ENCODE data around the gene SCD5.

SCD5 gene

DNA sequence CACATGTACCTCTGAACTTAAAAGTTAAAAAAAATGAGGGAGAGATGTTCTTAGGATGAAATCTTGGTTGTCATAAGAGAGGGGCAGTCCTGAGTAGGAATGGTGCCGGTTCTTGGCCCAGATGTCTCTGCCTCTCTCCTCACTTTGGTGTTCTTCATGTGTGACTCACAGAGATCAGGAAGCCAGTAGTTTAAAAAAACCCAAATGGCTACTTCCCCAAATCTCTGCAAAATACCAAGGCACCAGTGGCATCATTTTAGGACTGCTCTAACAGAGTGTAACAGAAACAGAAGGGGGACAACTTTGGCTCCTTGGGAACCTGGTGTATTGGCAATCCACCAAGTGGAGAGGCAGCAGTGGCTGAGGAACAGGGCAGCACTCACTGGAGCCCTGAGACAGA lies 116.8 kb downstream of the SCD5 start:
- H3K27ac ChIP-seq = no peak overlapping the region
- TF ChIP-seq, protein P1, sequence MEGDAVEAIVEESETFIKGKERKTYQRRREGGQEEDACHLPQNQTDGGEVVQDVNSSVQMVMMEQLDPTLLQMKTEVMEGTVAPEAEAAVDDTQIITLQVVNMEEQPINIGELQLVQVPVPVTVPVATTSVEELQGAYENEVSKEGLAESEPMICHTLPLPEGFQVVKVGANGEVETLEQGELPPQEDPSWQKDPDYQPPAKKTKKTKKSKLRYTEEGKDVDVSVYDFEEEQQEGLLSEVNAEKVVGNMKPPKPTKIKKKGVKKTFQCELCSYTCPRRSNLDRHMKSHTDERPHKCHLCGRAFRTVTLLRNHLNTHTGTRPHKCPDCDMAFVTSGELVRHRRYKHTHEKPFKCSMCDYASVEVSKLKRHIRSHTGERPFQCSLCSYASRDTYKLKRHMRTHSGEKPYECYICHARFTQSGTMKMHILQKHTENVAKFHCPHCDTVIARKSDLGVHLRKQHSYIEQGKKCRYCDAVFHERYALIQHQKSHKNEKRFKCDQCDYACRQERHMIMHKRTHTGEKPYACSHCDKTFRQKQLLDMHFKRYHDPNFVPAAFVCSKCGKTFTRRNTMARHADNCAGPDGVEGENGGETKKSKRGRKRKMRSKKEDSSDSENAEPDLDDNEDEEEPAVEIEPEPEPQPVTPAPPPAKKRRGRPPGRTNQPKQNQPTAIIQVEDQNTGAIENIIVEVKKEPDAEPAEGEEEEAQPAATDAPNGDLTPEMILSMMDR (conservative IDR thresholded peaks at IDR 0.05) = no peak
- no peak for TF ChIP-seq ZFX (IDR thresholded peaks at IDR 0.05)

DNA sequence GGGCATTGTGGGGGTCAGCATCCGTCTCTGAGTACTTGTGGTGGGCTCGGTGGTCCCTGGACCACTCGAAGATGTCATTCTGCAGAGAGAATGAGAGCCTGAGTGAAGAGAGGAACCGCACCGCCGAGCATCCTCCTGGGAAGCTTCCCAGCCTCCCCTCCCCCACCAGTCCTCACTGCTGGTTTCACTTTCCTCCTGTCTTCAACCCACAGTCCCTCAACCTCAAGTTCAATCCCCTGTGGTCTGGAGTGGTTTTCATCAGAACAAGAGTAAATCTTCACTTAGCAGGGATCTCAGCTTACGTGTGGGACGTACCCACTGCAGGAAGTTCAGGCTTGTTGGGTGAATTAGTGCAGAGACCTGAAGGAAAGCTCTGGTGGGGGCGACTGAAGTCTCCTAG lies 117.8 kb downstream of the SCD5 start:
- TF ChIP-seq, protein P1 (conservative IDR thresholded peaks at IDR 0.05) = no peak
- TF ChIP-seq ZFX (IDR thresholded peaks at IDR 0.05) = no peak
- H3K27ac ChIP-seq = no peak overlapping the region

DNA sequence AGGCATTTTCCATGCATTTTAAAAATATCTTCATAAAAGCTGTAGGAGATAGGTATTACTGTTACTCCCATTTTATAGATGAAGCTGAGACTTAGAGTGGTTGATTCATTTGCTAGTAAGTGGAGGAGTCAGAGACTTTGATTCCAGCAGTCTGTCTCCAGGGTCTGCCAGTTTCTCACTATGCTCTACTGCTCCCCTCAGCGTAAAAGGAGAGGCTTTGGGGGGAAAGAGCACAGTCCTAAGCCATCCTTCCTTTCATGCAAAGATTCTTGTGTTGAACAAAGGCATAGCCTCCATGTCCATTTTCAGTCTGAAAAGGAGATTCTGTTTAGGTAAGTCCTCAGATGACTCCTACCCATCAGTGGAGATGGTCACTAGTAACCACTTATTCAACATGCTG lies 119.1 kb downstream of the SCD5 start:
- TF ChIP-seq ZFX (IDR thresholded peaks at IDR 0.05) = no peak
- TF ChIP-seq, protein P1 (conservative IDR thresholded peaks at IDR 0.05) = no peak
- no peak overlapping the region for H3K27ac ChIP-seq

DNA sequence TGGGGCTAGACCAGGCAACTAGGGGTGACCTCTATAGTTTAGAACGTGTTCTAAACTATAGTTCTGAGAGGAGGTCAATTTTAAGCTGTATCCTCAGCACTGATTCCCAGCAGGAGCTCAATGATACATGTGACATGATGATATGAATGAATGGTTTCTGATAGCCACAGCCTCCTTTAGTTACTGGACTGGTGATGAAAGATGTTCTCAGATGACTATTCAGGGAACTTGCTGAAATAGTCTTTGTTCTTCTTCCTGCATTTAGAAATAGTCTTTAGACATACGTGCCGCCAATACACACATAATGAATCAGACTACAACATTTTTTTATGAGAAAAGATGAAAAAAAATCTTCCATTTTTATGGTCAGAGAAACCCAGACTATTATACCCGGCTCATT lies 120.5 kb downstream of the SCD5 start:
- TF ChIP-seq ZFX (IDR thresholded peaks at IDR 0.05) = no peak
- H3K27ac ChIP-seq = no peak overlapping the region

DNA sequence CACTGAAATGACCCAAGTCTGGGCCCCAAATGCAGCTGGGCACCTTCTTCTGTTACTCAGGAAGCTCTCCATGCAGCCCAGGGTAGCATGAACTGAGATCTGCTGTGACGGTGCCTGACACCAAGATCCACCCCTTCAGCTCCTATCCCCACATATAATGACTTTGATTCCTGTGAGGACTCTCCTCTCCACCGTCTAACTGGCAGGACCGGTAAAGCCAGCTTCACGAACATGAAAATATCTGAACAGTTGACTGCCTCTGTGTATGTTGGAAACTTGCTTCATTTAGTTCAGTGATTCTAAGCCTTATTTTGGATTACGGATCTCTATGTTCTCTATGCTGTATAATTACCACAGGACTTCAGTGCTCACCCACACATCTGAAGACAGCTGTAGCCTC lies 121.3 kb downstream of the SCD5 start:
- no peak for TF ChIP-seq ZFX (IDR thresholded peaks at IDR 0.05)
- TF ChIP-seq, protein P1 (conservative IDR thresholded peaks at IDR 0.05) = no peak
- H3K27ac ChIP-seq = peak overlapping the region; percentile 45

DNA sequence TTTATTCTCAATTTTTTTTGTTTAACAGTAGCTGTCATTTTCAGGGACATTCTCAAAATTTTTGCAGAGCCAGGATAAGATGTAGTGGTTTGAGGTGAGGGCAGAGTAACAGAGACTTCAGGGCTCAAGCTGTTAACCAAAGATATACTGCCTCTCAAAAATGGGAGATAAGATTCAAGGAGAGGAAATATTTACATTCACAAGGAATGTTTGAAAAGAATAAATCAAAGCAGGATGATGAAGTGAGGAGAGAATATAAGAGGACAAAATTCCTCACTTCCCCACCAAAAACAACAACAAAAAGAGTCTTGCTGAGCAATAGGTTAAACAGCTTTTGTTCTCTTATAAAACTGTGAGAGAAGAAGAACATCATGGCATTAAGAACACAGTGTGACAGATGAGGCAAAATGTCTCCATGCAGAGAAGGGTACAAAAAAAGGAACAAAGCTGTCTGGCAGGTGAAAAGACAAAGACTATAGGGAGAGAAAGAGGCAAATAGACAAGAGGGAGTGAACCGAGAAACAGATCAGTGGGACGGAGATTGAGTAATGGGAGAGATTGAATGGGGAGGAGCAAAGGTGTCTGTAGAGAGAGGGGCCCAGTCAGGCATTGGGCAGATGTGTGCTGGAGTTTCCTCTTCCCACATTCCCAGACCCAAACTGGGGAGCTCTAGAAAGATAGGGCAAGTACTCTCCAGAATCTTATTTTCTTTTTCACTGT lies 130.7 kb downstream of the SCD5 start:
- H3K27ac ChIP-seq = no peak overlapping the region
- no peak for TF ChIP-seq ZFX (IDR thresholded peaks at IDR 0.05)
- TF ChIP-seq, protein P1 (conservative IDR thresholded peaks at IDR 0.05) = no peak

DNA sequence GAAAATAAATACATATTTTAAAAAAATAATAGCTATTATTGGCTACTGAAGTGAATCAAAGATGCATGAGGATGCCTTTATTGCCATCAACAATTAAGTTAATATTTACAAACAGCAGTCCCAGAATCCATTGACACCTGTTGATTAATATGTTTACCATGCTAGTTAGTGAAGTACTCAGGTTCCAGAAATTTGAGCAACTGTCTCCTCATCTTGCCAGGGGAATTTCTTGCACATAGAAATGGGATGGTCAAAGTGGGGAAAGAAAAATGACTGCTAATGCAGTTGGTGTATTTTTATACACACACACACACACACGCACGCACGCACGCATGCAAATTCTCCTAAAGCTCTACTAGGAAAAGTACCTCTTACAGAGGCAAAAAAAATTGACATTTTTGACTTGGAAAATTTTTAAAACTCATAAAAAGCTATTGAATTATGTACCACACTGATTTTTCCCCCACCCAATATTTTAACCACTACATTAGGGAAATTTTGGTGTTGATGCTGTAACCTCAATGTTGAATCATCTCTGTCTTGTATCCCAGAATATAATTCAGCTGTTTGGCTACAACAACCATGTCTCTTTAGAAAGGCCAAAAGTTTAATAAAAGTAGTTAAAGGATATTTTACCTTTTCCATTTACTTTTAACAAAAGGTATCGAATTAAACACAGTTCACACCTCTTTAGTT lies 131.5 kb downstream of the SCD5 start:
- TF ChIP-seq ZFX (IDR thresholded peaks at IDR 0.05) = no peak
- TF ChIP-seq, protein P1 (conservative IDR thresholded peaks at IDR 0.05) = no peak
- no peak overlapping the region for H3K27ac ChIP-seq
